ENCODE results near the gene MAP2K5. TPM values are rescaled to one million over a fixed set of nuclear protein-coding genes. Genes with fewer than 3 reads are reported as not detected.
A peak's percentile ranks its signal among the peaks of the same experiment; 100 is the strongest.

Gene MAP2K5
- total and polyA plus RNA-seq, 9 of the 15 experiments (the other 6 are each of a cell fraction or from before 2014, with no cell fraction given), result 0.41 to 16.5 (median 7.5) TPM

GRCh38 chr15:67799801-67800205, 257.3 kb downstream of the MAP2K5 start (continued):
- TF ChIP-seq, protein P1, sequence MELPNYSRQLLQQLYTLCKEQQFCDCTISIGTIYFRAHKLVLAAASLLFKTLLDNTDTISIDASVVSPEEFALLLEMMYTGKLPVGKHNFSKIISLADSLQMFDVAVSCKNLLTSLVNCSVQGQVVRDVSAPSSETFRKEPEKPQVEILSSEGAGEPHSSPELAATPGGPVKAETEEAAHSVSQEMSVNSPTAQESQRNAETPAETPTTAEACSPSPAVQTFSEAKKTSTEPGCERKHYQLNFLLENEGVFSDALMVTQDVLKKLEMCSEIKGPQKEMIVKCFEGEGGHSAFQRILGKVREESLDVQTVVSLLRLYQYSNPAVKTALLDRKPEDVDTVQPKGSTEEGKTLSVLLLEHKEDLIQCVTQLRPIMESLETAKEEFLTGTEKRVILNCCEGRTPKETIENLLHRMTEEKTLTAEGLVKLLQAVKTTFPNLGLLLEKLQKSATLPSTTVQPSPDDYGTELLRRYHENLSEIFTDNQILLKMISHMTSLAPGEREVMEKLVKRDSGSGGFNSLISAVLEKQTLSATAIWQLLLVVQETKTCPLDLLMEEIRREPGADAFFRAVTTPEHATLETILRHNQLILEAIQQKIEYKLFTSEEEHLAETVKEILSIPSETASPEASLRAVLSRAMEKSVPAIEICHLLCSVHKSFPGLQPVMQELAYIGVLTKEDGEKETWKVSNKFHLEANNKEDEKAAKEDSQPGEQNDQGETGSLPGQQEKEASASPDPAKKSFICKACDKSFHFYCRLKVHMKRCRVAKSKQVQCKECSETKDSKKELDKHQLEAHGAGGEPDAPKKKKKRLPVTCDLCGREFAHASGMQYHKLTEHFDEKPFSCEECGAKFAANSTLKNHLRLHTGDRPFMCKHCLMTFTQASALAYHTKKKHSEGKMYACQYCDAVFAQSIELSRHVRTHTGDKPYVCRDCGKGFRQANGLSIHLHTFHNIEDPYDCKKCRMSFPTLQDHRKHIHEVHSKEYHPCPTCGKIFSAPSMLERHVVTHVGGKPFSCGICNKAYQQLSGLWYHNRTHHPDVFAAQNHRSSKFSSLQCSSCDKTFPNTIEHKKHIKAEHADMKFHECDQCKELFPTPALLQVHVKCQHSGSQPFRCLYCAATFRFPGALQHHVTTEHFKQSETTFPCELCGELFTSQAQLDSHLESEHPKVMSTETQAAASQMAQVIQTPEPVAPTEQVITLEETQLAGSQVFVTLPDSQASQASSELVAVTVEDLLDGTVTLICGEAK (IDR thresholded peaks at IDR 0.05), result no peak
- TF ChIP-seq, protein P1 (CRISPR knock-in tag; IDR thresholded peaks at IDR 0.05), result no peak
- TF ChIP-seq HOMEZ (CRISPR knock-in tag; IDR thresholded peaks at IDR 0.05) (no peak), FOSL1 (tag; conservative IDR thresholded peaks at IDR 0.05) (peak; percentile 61), PTRF (tag; IDR thresholded peaks at IDR 0.05) (no peak), PBX2 (CRISPR knock-in tag; IDR thresholded peaks at IDR 0.05; ENCODE audit: low read depth) (peak; percentile 39; the same call in 1 of the 2 replicates), PBX2 (tag; conservative IDR thresholded peaks at IDR 0.05; ENCODE audit: low read depth) (peak; percentile 91), ZNF143 (CRISPR knock-in tag; IDR thresholded peaks at IDR 0.05) (no peak), ZNF766 (CRISPR knock-in tag; conservative IDR thresholded peaks at IDR 0.05) (no peak), KDM1A (IDR thresholded peaks at IDR 0.05) (peak; percentile 92 to 94), ZNF316 (IDR thresholded peaks at IDR 0.05) (peak; percentile 34; the same call in 1 of the 2 replicates), JUND (IDR thresholded peaks at IDR 0.05; ENCODE audit: borderline replicate concordance, low read depth, low read length) (peak; percentile 28; the same call in 1 of the 2 replicates), JUND (tag; IDR thresholded peaks at IDR 0.05; ENCODE audit: borderline replicate concordance, low read depth, low read length) (no peak)
